GM19372 (cell line): Measurements from ENCODE around the gene LMF2.
"Not testable (repeated sequence)": the region's sequence is repeated elsewhere in the genome, so short reads cannot be mapped to it uniquely, and the experiment has no call there.

Source experiments
- ATAC-seq: cut with Tn5 transposase; IDR thresholded peaks from one replicate; pipeline ENCODE4 v1.9.1; 2021; ENCODE audit warnings: mild to moderate bottlenecking, low read depth, moderate library complexity; ENCODE audit not compliant: unreplicated experiment

LMF2 gene

DNA sequence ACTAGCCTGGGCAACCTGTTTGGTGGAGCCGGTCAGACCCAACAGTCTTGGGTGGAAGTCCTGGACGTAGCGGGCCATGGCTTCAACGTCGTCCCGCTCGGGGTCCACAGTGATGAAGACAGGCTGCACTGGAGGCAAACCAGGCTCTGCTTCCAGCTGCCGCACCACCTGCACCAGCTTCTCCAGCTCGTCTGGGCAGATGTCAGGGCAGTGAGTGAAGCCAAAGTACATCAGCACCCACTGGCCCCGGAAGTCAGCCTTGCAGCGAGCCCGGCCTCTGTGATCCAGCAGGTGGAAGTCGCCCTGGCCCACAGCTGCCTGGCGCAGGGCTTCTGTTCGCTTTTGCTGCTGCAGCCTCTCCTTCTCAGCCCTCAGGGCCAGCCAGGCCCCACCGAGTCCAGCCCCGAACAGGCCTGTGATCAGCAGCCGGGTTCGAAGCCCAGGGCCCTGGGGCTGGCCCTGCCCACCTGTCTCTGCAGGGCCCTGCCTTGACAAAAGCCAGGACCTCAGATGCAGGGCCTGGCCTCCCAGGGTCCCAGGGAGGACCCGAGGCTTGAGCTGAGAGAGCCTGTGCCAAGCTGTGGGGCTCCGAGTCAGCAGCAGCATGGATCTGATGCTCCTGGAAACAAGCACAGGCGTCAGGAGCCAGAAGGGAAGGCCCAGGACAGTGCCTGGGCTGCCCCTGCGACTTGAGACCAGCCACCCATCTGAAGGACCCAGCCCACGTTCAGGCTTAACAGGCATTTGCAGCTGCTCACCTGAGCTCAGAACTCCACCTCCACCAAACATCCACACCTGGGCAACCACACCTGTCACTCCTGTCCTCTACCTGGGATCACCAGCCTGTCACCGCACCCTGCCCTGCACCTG is 16.5 kb upstream of the LMF2 start:
- no peak for ATAC-seq

DNA sequence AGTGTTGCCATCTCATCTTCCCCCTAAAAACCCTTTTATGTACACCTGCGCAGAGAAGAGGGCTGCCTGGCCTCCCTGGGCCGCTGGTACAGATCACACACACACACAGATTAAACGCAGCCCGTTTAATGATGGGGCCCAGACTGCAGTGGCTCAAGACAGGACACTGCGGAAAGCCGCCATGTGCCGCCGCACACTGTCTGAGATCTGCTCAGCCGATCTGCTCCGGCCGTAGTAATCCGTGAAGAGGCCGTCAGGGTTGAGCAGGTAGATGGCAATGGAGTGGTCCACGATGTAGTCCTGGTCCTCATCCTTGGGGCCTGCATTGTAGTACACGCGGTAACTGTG is 15.9 kb upstream of the LMF2 start:
- no peak for ATAC-seq

- ATAC-seq = no peak
Measured at GRCh38 chr22:50522806-50523438, 15.4 kb upstream of the LMF2 start.

DNA sequence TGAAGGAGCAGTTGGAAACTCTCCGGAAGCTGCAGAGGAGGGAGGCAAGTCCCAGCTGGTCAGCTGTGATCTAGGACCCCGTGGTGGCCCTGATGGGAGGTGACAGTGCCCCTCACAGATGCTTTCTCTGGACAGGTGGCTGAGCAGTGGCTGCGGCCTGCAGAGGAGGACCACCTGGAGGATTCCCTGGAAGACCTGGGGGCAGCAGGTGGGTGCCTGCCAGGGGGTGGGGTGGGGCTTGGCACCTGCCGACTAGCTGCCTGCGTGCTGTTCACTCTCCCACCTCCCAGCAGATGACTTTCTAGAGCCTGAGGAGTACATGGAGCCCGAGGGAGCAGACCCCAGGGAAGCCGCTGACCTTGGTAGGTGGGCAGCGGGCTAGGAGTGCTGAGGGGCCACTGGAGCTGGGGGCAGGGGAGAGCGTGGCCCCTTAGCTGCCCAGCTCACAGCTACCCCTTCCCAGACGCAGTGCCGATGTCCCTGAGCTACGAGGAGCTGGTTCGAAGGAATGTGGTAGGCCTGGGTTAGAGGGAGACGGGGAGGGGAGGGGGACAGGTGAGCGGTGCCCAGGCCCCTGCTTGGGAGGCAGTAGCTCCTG is 14.8 kb upstream of the LMF2 start:
- no peak for ATAC-seq

DNA sequence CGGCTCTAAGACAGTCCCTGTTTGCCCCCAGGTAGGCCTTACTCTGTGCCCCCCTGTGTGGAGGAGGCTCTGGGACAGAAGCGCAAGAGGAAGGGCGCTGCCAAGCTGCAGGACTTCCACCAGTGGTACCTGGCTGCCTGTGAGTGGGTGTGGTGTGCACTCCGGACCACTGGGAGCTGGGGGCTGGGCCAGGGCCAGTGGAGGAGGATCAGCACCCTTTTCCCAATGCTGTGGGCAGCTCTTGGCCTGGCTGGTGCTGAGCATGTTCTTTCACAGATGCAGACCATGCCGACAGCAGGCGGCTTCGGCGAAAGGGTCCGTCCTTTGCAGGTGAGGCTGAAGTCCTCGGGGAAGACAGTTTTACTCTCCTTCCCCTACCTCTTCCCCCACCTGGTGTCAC is 14.2 kb upstream of the LMF2 start:
- ATAC-seq = no peak

GRCh38 chr22:50520826-50521453 is 13.4 kb upstream of the LMF2 start:
- no peak for ATAC-seq

DNA sequence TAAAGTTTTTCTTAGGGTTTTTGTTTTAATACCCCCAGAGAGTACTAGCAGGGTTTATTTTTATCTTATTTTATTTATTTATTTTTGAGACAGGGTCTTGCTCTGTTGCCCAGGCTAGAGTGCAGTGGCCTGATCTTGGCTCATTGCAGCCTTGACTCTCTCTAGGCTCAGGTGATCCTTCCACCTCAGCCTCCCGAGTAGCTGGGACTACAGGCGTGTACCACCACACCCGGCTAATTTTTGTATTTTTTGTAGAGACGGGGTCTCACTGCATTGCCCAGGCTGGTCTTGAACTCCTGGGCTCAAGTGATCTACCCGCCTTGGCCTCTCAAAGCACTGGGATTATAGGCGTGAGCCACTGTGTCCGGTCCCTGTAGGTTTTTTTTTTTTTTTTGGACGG is 12.7 kb upstream of the LMF2 start:
- not testable (repeated sequence) for ATAC-seq

GRCh38 chr22:50519151-50519550 is 11.6 kb upstream of the LMF2 start:
- no peak for ATAC-seq

DNA sequence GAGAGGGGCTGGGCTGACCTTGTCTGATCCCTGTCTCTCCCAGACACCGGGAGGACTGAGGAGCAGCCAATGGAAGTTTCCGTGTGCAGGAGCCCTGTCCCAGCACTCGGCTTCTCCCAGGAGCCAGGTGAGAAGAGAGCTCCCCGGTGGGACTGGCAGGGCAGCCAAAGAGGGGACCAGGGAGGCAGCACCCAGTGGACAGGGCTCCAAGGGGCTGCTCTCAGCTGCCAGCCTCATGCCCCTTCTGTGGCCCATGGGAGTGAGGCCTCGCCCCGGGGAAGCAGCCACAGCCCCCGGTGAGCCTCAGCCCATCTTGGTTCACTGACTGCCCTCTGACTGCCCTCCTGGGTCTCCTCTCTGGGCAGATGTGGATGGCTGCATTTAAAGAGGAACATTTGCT is 11.1 kb upstream of the LMF2 start:
- ATAC-seq = no peak

DNA sequence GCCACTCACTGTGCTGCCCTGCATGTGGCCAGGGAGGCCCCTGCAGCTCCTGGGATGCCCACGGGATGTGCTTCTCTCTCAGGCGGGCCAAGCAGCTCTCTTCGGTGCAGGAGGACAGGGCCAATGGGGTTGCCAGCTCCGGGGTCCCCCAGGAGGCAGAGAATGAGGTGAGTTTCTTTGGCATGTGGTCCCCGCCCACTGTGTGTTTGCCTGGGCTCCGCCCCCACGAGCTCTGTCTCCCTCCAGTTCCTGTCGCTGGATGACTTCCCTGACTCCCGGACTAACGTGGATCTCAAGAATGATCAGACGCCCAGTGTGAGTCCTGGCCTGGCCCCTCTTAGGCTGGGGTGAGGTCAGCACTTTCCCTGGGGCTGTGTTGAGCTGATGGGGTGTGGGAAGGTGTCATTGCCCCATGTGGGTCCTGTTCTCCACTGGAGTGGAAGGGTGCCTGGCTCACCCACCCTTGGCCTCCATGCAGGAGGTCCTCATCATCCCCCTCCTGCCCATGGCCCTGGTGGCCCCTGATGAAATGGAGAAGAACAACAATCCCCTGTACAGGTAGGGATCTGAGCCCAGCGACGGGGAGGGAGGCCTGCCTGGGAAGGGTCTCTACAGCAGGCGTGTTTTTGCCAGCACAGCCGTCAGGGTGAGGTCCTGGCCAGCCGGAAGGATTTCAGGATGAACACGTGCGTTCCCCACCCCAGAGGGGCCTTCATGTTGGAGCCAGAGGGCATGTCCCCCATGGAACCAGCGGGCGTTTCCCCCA is 10.2 kb upstream of the LMF2 start:
- no peak for ATAC-seq

GRCh38 chr22:50516891-50517290 is 9.4 kb upstream of the LMF2 start:
- ATAC-seq = no peak

DNA sequence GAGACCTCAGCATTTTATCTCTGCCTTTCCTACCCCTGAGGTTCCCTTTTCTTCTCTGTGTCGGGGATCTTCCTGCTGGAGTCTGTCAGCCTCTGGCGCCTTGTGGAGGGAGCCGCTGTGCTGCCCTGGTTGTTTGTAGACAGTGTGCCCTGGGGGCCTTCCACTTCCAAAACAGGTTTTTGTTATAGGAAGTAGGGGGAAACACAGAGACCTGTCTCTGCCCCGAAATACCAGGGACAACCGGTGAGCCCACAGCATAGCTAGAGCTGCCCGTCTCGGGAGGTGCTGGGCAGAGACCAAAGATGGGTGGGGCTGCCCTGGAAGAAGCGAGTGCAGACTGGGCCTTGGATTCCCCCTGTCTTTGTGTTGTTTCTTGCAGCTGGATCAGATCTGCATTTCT is 8.6 kb upstream of the LMF2 start:
- ATAC-seq = no peak

DNA sequence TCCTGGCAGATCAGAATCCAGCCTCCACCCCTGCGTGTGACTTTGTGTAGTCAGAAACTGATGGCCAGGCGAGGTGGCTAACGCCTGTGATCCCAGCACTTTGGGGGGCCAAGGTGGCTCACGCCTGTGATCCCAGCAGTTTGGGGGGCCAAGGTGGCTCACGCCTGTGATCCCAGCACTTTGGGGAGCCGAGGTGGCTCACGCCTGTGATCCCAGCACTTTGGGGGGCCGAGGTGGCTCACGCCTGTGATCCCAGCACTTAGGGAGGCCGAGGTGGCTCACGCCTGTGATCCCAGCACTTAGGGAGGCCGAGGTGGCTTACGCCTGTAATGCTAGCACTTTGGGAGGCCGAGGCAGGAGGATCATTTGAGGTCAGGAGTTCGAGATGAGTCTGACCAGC is 5.7 kb upstream of the LMF2 start:
- no peak for ATAC-seq

- ATAC-seq = no peak
Measured at GRCh38 chr22:50508897-50509296, 1.4 kb upstream of the LMF2 start.

DNA sequence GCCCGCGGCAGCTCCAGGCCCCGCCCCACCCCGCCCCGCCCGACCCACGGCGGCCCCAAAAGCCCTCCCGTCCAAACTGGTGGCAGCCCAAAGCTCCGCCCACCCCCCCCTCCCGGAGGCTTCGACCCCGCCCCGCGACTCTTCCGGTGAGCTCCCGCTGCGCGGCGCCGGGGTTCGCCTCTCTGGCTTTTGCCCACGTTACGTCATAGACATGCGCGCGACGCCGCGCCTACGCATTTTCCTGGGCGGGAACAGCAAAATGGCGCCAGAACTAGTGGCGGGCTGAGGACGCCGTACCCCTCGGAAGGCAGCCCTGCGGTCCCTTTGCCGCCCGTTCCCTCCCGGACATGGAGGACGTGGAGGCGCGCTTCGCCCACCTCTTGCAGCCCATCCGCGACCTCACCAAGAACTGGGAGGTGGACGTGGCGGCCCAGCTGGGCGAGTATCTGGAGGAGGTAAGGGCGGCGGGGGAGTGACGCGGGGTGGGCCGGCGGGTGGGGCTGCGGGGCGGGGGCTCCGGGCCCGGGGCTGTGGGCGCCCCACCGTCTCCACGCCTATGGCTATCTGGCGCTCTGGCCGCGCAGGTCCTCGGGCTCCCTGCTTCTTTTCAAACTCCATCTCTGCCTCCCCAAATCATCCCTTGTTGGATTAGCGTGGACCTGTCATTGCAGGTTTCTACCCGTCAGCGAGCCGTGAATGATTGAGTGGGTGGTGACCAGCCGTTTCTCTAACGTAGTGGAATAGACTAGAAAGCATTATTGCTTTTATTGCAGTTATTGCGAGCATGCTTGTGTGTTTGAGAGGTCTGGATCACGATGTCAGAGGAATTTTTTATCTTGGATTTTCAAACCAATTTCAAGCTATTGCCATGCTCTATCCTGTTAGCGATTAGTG is 736 bp upstream of the LMF2 start, which contains the start of gene NCAPH2:
NCAPH2 (plus strand) TSS at position 234 of the 894 bp plus-strand sequence; CDS start at position 348, 114 bp downstream.
- ATAC-seq = peak; percentile 84

DNA sequence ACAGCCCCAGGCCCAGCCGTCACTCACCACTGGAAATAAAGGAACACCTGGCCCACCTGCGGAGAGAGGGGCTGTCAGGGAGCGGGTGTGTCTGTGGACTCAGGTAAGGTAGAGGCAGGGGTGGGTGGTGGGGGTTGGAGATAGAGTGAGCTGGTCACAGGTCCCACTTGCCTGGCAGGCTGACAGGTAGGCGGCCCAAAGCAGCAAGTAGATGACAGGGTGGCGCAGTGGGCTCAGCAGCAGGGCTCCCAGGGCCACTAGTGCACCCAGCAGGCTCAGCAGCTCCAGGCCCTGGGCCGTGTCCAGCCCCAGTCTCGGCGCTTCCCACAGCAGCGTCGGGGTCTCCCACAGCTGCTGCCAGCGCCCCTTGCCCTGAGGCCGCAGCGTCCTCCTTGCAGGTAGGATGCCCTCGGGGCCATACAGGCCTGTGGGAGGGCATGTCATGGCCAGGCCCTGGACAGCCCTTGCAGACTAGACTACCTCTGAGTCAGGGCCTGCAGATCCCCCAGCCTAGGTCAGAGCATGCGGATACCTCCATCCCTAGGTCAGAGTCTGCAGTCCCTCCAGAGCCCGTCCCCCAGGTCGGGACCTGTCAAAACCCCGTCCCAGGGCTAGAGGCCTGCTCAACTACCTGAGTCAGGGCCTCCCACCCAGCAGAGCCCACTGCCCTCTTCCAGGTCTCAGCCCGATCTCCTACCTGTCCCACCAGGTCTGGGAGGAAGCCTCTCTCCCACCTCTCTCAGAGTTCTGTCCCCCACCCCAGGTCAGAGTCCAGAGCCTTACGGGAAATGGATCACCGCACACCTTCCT is 686 bp downstream of the LMF2 start:
- no peak for ATAC-seq

- ATAC-seq = no peak
Measured at GRCh38 chr22:50505776-50506610, 1.5 kb downstream of the LMF2 start.

DNA sequence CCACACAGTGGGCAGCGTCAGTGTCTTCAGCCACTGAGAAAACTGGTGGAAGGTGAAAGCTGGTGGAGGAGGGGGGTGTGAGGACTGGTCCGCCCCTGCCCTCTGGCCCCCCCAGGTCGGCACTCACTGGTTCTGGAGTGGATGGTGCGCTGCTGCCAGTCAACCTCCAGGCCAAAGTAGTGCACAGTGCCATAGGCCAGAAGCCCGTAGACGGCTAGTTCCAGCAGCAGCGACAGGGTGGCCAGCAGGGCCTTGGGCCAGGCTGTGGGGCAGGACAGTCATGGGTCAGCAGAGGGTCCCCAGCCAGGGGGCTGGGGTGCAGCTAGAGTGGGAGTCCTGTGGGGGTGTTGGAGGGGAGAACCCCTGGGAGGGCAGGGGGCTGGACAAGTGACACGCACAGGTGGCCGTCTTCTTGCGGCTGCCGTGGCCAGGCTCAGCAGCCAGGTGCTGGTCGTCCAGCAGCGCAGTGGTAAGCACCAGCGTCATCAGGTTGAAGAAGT is 2.2 kb downstream of the LMF2 start:
- ATAC-seq = no peak
